Measurements from ENCODE around the gene APOA5. TPM values are rescaled to one million over a fixed set of nuclear protein-coding genes. Genes with fewer than 3 reads are reported as not detected.

APOA5 gene
- total RNA-seq, 4 donors from 2014 or later: not detected

GRCh38 chr11:116822575-116822974 is 30.9 kb upstream of the APOA5 start:
- H3K9me3 ChIP-seq: no peaks in the 10 kb centered on the region
- 72 to 83% methylated on average over 2 to 4 of the region's 5 CpGs for WGBS, 2 donors
- DNase-seq: no peak
- intact Hi-C loops (cut with DNase I): no loop called here
- TF ChIP-seq POLR2A (IDR thresholded peaks at IDR 0.05) (no peak), CTCF (IDR thresholded peaks at IDR 0.05) (no peak)
- H3K27ac ChIP-seq: no peak overlapping the region
- no peaks in the 10 kb centered on the region for H3K36me3 ChIP-seq
- no peaks in the 10 kb centered on the region for H3K27me3 ChIP-seq
- no peak overlapping the region for H3K4me3 ChIP-seq
- H3K4me1 ChIP-seq: no peaks in the 10 kb centered on the region

GRCh38 chr11:116821050-116821918 is 29.6 kb upstream of the APOA5 start:
- no peak overlapping the region for H3K4me3 ChIP-seq
- no peaks in the 10 kb centered on the region for H3K36me3 ChIP-seq
- no peak overlapping the region for H3K27ac ChIP-seq
- no peaks in the 10 kb centered on the region for H3K4me1 ChIP-seq
- 90% methylated on average over 17 to 26 of the region's 51 CpGs for WGBS, 2 donors
- no peak for DNase-seq
- TF ChIP-seq POLR2A (IDR thresholded peaks at IDR 0.05) (no peak), CTCF (IDR thresholded peaks at IDR 0.05) (no peak)
- no peaks in the 10 kb centered on the region for H3K27me3 ChIP-seq
- intact Hi-C loops (cut with DNase I): no loop called here
- H3K9me3 ChIP-seq: no peaks in the 10 kb centered on the region

GRCh38 chr11:116819049-116819448 is 27.4 kb upstream of the APOA5 start:
- 78 to 82% methylated on average over 5 to 8 of the region's 9 CpGs for WGBS, 2 donors
- Histone ChIP-seq H3K4me1 (no peaks in the 10 kb centered on the region), H3K36me3 (no peaks in the 10 kb centered on the region), H3K9me3 (no peaks in the 10 kb centered on the region), H3K27ac (no peak overlapping the region), H3K4me3 (no peak overlapping the region), H3K27me3 (no peaks in the 10 kb centered on the region)
- TF ChIP-seq CTCF (IDR thresholded peaks at IDR 0.05): no peak
- no peak for TF ChIP-seq POLR2A (IDR thresholded peaks at IDR 0.05)
- no peak for DNase-seq
- intact Hi-C loops (cut with DNase I): no loop called here

GRCh38 chr11:116814502-116814901 is 22.8 kb upstream of the APOA5 start:
- DNase-seq: no peak
- no peaks in the 10 kb centered on the region for H3K9me3 ChIP-seq
- H3K4me3 ChIP-seq: no peak overlapping the region
- intact Hi-C loops (cut with DNase I): no loop called here
- no peaks in the 10 kb centered on the region for H3K4me1 ChIP-seq
- 81 to 83% methylated on average over 6 of the region's 6 CpGs for WGBS, 2 donors
- no peaks in the 10 kb centered on the region for H3K36me3 ChIP-seq
- TF ChIP-seq POLR2A (IDR thresholded peaks at IDR 0.05) (no peak), CTCF (IDR thresholded peaks at IDR 0.05) (no peak)
- H3K27me3 ChIP-seq: no peaks in the 10 kb centered on the region
- no peak overlapping the region for H3K27ac ChIP-seq

GRCh38 chr11:116813781-116814471 is 22.2 kb upstream of the APOA5 start:
- TF ChIP-seq CTCF (IDR thresholded peaks at IDR 0.05): no peak
- TF ChIP-seq POLR2A (IDR thresholded peaks at IDR 0.05): no peak
- WGBS, 2 donors: 86 to 100% methylated on average over 1 to 4 of the region's 5 CpGs
- Histone ChIP-seq H3K27ac (no peak overlapping the region), H3K27me3 (no peaks in the 10 kb centered on the region), H3K4me1 (no peaks in the 10 kb centered on the region), H3K9me3 (no peaks in the 10 kb centered on the region), H3K4me3 (no peak overlapping the region), H3K36me3 (no peaks in the 10 kb centered on the region)
- intact Hi-C loops (cut with DNase I): no loop called here
- no peak for DNase-seq

All from esophagus squamous epithelium (tissue), 5 donors.